Tibial artery (tissue), 4 donors: ENCODE data around the gene SLC25A4.

Source experiments
- DNase-seq, 2 donors: peaks; one replicate each; pipeline ENCODE4 v3.0.0-alpha.2; 2019
- H3K27ac ChIP-seq, 2 donors: fragments of 200-600 bp; sonication (generic) in 1 of 2; 1 replicate in 1 of 2; 2 replicates in 1 of 2; pipeline ENCODE4 v1.5.1; 2018 to 2019; ENCODE audit warnings: mild to moderate bottlenecking in 1 of 2
- H3K27me3 ChIP-seq, 2 donors: fragments of 200-600 bp; sonication (generic) in 1 of 2; one replicate each; pipeline versions ENCODE4 v1.5.1 to v1.6.0; 2016 to 2019
- H3K36me3 ChIP-seq, 3 donors: fragments of 200-600 bp; sonication (generic) in 2 of 3; one replicate each; pipeline ENCODE4 v1.5.1; 2016 to 2019; ENCODE audit warnings: mild to moderate bottlenecking in 2 of 3
- H3K4me1 ChIP-seq, 4 donors: fragments of 200-600 bp; sonication (generic) in 2 of 4; 1 replicate in 3 of 4; 2 replicates in 1 of 4; pipeline ENCODE4 v1.5.1; 2016 to 2019
- H3K4me3 ChIP-seq, 2 donors: fragments of 200-600 bp; sonication (generic) in 1 of 2; 1 replicate in 1 of 2; 2 replicates in 1 of 2; pipeline ENCODE4 v1.5.1; 2018 to 2019; ENCODE audit warnings: mild to moderate bottlenecking in 2 of 2
- H3K9me3 ChIP-seq, 3 donors: fragments of 200-600 bp; sonication (generic) in 1 of 3; one replicate each; pipeline ENCODE4 v1.5.1; 2016 to 2019
- CTCF ChIP-seq, 2 experiments: fragments of 200-600 bp in 1 of 2; fragments of 450-650 bp in 1 of 2; IDR thresholded peaks; one replicate each; pipeline ENCODE4 v1.5.1; 2017 to 2019; ENCODE audit warnings: antibody characterized with exemption in 2 of 2, mild to moderate bottlenecking in 1 of 2, moderate library complexity in 1 of 2
- intact Hi-C: fragments of 100-400 bp; cut with DNase I; formaldehyde crosslinking; loops from one replicate; pipeline ENCODE4 v1.15.0; 2023; ENCODE audit warnings: low total_unique reads

Gene SLC25A4

DNA sequence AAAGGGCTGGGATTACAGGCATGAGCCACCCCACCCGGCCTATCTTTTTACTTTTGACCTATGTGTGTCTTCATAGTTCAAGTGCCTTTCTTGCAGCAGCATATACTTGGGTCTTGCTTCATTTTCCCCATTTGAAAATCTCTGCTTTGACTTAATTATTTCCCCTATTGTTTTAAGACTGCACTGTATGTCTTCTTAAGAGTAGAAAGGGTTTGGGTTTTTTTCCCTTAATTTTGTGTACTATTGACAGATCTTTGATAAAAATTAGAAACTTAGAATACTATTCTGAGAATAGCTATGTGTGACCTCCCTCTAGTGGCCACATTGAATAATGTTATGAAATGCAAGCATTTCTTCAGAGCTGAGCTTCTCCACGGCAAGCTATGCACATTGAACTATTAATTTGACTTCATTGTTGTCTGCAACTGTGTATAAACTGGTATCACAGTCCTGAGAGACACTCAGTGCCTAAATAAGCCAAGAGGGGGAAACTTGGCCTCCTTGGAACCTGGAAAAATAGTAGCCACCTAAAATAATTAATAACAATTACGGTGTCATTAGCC lies 8.7 kb upstream of the SLC25A4 start:
- peak; percentile 70 to 76 for TF ChIP-seq CTCF (IDR thresholded peaks at IDR 0.05)
- no peaks in the 10 kb centered on the region for H3K4me1 ChIP-seq
- no peaks in the 10 kb centered on the region for H3K27me3 ChIP-seq
- no peak overlapping the region for H3K27ac ChIP-seq
- H3K36me3 ChIP-seq = no peaks in the 10 kb centered on the region
- intact Hi-C loops = loop anchor here (1.0 to 10.0 kb wide), 2 partner anchors 36 to 390 kb away; no protein-coding TSS in a partner anchor
- H3K9me3 ChIP-seq = no peaks in the 10 kb centered on the region
- DNase-seq = no peak
- no peak overlapping the region for H3K4me3 ChIP-seq

- no peak for TF ChIP-seq CTCF (IDR thresholded peaks at IDR 0.05)
- Histone ChIP-seq H3K4me1 (peaks cover 0 to 4% (median 3%) of the 10 kb centered on the region in 4 donors), H3K27me3 (no peaks in the 10 kb centered on the region), H3K4me3 (no peak overlapping the region), H3K9me3 (no peaks in the 10 kb centered on the region), H3K36me3 (no peaks in the 10 kb centered on the region), H3K27ac (no peak overlapping the region)
- no peak for DNase-seq
- intact Hi-C loops = loop anchor here (10.0 kb wide), 1 partner anchor 393 kb away; no protein-coding TSS in a partner anchor
Measured at GRCh38 chr4:185137233-185137925, 5.7 kb upstream of the SLC25A4 start.

GRCh38 chr4:185138161-185138560 lies 4.9 kb upstream of the SLC25A4 start:
- intact Hi-C loops = loop anchor here (10.0 kb wide), 1 partner anchor 393 kb away; no protein-coding TSS in a partner anchor
- H3K27me3 ChIP-seq = no peaks in the 10 kb centered on the region
- peaks cover 0 to 6% (median 6%) of the 10 kb centered on the region in 4 donors for H3K4me1 ChIP-seq

GRCh38 chr4:185139736-185140135 lies 3.3 kb upstream of the SLC25A4 start:
- Histone ChIP-seq H3K27ac (no peak overlapping the region), H3K4me1 (peaks cover 0 to 17% (median 12%) of the 10 kb centered on the region in 4 donors), H3K4me3 (no peak overlapping the region), H3K36me3 (no peaks in the 10 kb centered on the region), H3K27me3 (no peaks in the 10 kb centered on the region), H3K9me3 (no peaks in the 10 kb centered on the region)
- intact Hi-C loops = loop anchor here (5.0 to 10.0 kb wide), 2 partner anchors 43 to 395 kb away; no protein-coding TSS in a partner anchor
- no peak for DNase-seq
- no peak for TF ChIP-seq CTCF (IDR thresholded peaks at IDR 0.05)

More at GRCh38 chr4:185138161-185138560, 4.9 kb upstream of the SLC25A4 start:
- Histone ChIP-seq H3K36me3 (no peaks in the 10 kb centered on the region), H3K4me3 (no peak overlapping the region), H3K9me3 (no peaks in the 10 kb centered on the region), H3K27ac (no peak overlapping the region)
- no peak for DNase-seq
- no peak for TF ChIP-seq CTCF (IDR thresholded peaks at IDR 0.05)

DNA sequence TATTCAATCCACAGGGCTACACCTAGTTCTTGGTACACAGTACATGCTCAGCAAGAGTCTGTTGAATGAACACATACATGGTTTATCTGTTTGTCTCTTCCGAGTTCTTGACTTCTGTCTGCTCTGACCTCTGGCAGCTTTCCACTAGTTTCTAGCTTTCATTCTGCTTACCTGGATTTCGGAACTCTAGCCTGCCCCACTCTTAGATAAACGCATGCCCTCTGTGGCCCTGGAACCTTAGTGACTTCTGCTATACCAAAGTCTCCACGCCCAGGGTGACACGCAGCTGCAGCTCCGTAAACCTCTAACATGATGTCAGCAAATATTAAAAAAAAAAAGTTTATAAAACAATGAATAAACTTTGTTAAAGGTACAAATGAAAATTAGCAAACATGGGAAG lies 1.3 kb upstream of the SLC25A4 start:
- H3K4me1 ChIP-seq = peaks cover 0 to 38% (median 20%) of the 10 kb centered on the region in 4 donors
- H3K4me3 ChIP-seq = no peak overlapping the region
- no peak for TF ChIP-seq CTCF (IDR thresholded peaks at IDR 0.05)
- DNase-seq = no peak
- no peaks in the 10 kb centered on the region for H3K9me3 ChIP-seq
- peaks cover 0 to 12% (median 5%) of the 10 kb centered on the region in 3 donors for H3K36me3 ChIP-seq
- H3K27me3 ChIP-seq = no peaks in the 10 kb centered on the region
- peak overlapping the region in 1 of 2 donors; percentile 86 for H3K27ac ChIP-seq
- intact Hi-C loops = loop anchor here (5.0 kb wide), 1 partner anchor 41 kb away; no protein-coding TSS in a partner anchor
